Activated T-helper 9 cell treated with anti-CD3 and anti-CD28 coated beads, Interleukin-2, amount 50 U/mL, for 16 hours (primary cell): Measurements from ENCODE around the gene ATF1.
"Not testable (repeated sequence)": the region's sequence is repeated elsewhere in the genome, so short reads cannot be mapped to it uniquely, and the experiment has no call there.

Experiments used
- DNase-seq: peaks from one replicate; pipeline ENCODE4 v3.0.0-alpha.2; 2020; ENCODE audit warnings: low read depth

ATF1 gene

DNA sequence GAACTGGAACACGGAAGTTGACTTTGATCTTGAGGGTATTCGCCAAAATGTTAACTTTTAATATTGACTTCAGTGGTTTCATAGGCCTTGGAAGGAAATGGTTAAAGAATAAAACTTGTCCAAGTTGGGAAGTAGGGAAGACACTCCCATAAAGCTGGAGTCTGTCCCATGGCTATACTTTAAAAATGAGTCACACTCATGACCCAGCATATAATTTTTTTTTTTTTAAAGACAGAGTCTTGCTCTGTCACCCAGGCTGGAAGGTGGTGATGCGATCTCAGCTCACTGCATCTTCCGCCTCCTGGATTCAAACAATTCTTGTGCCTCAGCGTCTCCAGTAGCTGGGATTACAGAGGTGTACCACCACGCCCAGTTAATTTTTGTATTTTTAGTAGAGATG, 98.4 kb downstream of the ATF1 start:
- DNase-seq, result no peak

DNA sequence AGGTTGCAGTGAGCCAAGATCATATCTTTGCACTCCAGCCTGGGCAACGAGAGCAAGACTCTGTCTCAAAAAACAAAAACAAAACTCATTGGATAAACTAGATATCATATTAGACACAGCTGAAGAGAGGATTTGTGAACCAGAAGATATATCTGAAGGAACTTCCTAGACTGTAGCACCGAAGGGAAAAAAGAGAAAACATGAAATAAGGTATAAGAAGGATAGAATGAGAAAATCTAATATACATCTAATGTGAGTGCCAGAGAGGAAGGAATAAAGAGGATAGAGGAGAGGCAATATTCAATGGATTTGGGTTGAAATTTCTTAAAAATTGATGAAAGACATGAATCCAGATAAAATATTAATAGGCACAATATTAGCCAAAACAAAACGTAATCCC, 101.4 kb downstream of the ATF1 start:
- no peak for DNase-seq

DNA sequence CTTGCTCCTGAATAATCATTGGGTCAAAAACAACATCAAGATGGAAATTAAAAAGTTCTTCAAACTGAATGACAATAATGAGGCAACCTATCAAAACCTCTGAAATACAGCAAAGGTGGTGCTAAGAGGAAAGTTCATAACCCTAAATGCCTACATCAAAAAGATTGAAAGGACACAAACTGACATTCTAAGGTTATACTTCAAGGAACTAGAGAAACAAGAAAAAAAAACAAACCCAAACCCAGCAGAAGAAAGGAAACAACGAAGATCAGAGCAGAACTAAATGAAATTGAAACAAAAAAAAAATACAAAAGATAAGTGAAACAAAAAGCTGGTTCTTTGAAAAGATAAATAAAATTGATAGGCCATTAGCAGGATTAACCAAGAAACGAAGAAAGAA, 105.0 kb downstream of the ATF1 start:
- not testable (repeated sequence) for DNase-seq
